ENCODE results near the gene ZNRF1.

The ZNRF1 gene

GRCh38 chr16:75062135-75062975 is 63.5 kb downstream of the ZNRF1 start:
- DNase-seq (ENCODE audit: low read depth): no peak

GRCh38 chr16:75062976-75063346 is 64.1 kb downstream of the ZNRF1 start:
- no peak for DNase-seq (ENCODE audit: low read depth)

- no peak for DNase-seq (ENCODE audit: low read depth)
These were observed 64.8 kb downstream of the ZNRF1 start for GRCh38 chr16:75063549-75064088.

GRCh38 chr16:75064403-75065148 is 65.8 kb downstream of the ZNRF1 start:
- DNase-seq (ENCODE audit: low read depth): no peak

GRCh38 chr16:75065149-75065505 is 66.3 kb downstream of the ZNRF1 start:
- peak; percentile 17 for DNase-seq (ENCODE audit: low read depth)

- no peak for DNase-seq (ENCODE audit: low read depth)
These were observed 66.8 kb downstream of the ZNRF1 start for GRCh38 chr16:75065521-75066149.

- DNase-seq (ENCODE audit: low read depth): no peak
These were observed 68.1 kb downstream of the ZNRF1 start for GRCh38 chr16:75066861-75067447.

- no peak for DNase-seq (ENCODE audit: low read depth)
These were observed 69.5 kb downstream of the ZNRF1 start for GRCh38 chr16:75068085-75069031.

GRCh38 chr16:75070012-75070841 is 71.4 kb downstream of the ZNRF1 start:
- DNase-seq (ENCODE audit: low read depth): no peak

GRCh38 chr16:75071621-75072020 is 72.8 kb downstream of the ZNRF1 start:
- DNase-seq (ENCODE audit: low read depth): no peak

- DNase-seq (ENCODE audit: low read depth): no peak
These were observed 73.6 kb downstream of the ZNRF1 start for GRCh38 chr16:75072239-75072947.

- DNase-seq (ENCODE audit: low read depth): no peak
These were observed 74.9 kb downstream of the ZNRF1 start for GRCh38 chr16:75073545-75074303.

- no peak for DNase-seq (ENCODE audit: low read depth)
These were observed 75.5 kb downstream of the ZNRF1 start for GRCh38 chr16:75074304-75074793.

GRCh38 chr16:75074920-75075687 is 76.3 kb downstream of the ZNRF1 start:
- DNase-seq (ENCODE audit: low read depth): peak; percentile 62

- no peak for DNase-seq (ENCODE audit: low read depth)
These were observed 77.0 kb downstream of the ZNRF1 start for GRCh38 chr16:75075688-75076268.

- DNase-seq (ENCODE audit: low read depth): no peak
These were observed 80.1 kb downstream of the ZNRF1 start for GRCh38 chr16:75078886-75079285.

- DNase-seq (ENCODE audit: low read depth): no peak
These were observed 80.6 kb downstream of the ZNRF1 start for GRCh38 chr16:75079346-75079926.

All from activated T-cell treated with anti-CD3 and anti-CD28 coated beads for 1 hour (primary cell).